Measurements from ENCODE around the gene KRT33A.
"Not testable (repeated sequence)": the region's sequence is repeated elsewhere in the genome, so short reads cannot be mapped to it uniquely, and the experiment has no call there.

The KRT33A gene

GRCh38 chr17:41350381-41350878 lies at the start of gene KRT33A:
KRT33A (minus strand) TSS chr17:41350828; CDS start chr17:41350767, 61 bp downstream.
- DNase-seq, result not testable (repeated sequence)

- DNase-seq, result no peak
These were observed 46.5 kb upstream of the KRT33A start, which contains the start of gene KRT31 for GRCh38 chr17:41396996-41397660. KRT31 (minus strand) TSS chr17:41397608; CDS start chr17:41397539, 69 bp downstream.

- no peak for DNase-seq
These were observed 45.7 kb upstream of the KRT33A start for GRCh38 chr17:41396340-41396739.

GRCh38 chr17:41395611-41396010 lies 45.0 kb upstream of the KRT33A start:
- no peak for DNase-seq

GRCh38 chr17:41395044-41395443 lies 44.4 kb upstream of the KRT33A start:
- DNase-seq, result not testable (repeated sequence)

GRCh38 chr17:41394254-41394996 lies 43.8 kb upstream of the KRT33A start:
- no peak for DNase-seq

GRCh38 chr17:41393826-41394225 lies 43.2 kb upstream of the KRT33A start:
- no peak for DNase-seq

- DNase-seq, result no peak
These were observed 42.7 kb upstream of the KRT33A start for GRCh38 chr17:41393294-41393693.

- DNase-seq, result no peak
These were observed 41.6 kb upstream of the KRT33A start for GRCh38 chr17:41392278-41392677.

- no peak for DNase-seq
These were observed 40.9 kb upstream of the KRT33A start for GRCh38 chr17:41391535-41391934.

- no peak for DNase-seq
These were observed 39.8 kb upstream of the KRT33A start for GRCh38 chr17:41390411-41390938.

GRCh38 chr17:41387670-41388069 lies 37.0 kb upstream of the KRT33A start:
- DNase-seq, result no peak

- DNase-seq, result no peak
These were observed 35.6 kb upstream of the KRT33A start for GRCh38 chr17:41386227-41386626.

GRCh38 chr17:41383690-41384089 lies 33.1 kb upstream of the KRT33A start:
- DNase-seq, result no peak

- DNase-seq, result no peak
These were observed 31.8 kb upstream of the KRT33A start for GRCh38 chr17:41382394-41382793.

- DNase-seq, result not testable (repeated sequence)
These were observed 31.3 kb upstream of the KRT33A start, which contains the start of gene KRT34 for GRCh38 chr17:41381943-41382342. KRT34 (minus strand) TSS chr17:41382306; CDS start chr17:41382246, 60 bp downstream.

- DNase-seq, result not testable (repeated sequence)
These were observed 29.5 kb upstream of the KRT33A start for GRCh38 chr17:41380091-41380490.

- no peak for DNase-seq
These were observed 26.9 kb upstream of the KRT33A start for GRCh38 chr17:41377546-41377945.

- no peak for DNase-seq
These were observed 19.1 kb upstream of the KRT33A start, which contains the start of gene KRT33B for GRCh38 chr17:41369713-41370112. KRT33B (minus strand) TSS chr17:41369813; CDS start chr17:41369750, 63 bp downstream.

- DNase-seq, result no peak
These were observed 18.4 kb upstream of the KRT33A start for GRCh38 chr17:41369023-41369422.

GRCh38 chr17:41367426-41368075 lies 16.9 kb upstream of the KRT33A start:
- no peak for DNase-seq

GRCh38 chr17:41366070-41366469 lies 15.4 kb upstream of the KRT33A start:
- DNase-seq, result no peak

GRCh38 chr17:41363881-41364280 lies 13.3 kb upstream of the KRT33A start:
- no peak for DNase-seq

Measured in stimulated activated CD4-positive, alpha-beta T cell treated with anti-CD3 and anti-CD28 coated beads, Interleukin-12 subunit alpha, Interleukin-12 subunit beta, amount 100 ng/mL, for 4 hours (primary cell).